Iris pigment epithelial cell (primary cell): ENCODE results near the gene EXD3.
A peak's percentile ranks its signal among the peaks of the same experiment; 100 is the strongest.
"Not testable (repeated sequence)": the region's sequence is repeated elsewhere in the genome, so short reads cannot be mapped to it uniquely, and the experiment has no call there.

Experiments used
- DNase-seq: peaks from one replicate; pipeline ENCODE4 v3.0.0-alpha.2; 2011; ENCODE audit warnings: low read depth

EXD3 gene

DNA sequence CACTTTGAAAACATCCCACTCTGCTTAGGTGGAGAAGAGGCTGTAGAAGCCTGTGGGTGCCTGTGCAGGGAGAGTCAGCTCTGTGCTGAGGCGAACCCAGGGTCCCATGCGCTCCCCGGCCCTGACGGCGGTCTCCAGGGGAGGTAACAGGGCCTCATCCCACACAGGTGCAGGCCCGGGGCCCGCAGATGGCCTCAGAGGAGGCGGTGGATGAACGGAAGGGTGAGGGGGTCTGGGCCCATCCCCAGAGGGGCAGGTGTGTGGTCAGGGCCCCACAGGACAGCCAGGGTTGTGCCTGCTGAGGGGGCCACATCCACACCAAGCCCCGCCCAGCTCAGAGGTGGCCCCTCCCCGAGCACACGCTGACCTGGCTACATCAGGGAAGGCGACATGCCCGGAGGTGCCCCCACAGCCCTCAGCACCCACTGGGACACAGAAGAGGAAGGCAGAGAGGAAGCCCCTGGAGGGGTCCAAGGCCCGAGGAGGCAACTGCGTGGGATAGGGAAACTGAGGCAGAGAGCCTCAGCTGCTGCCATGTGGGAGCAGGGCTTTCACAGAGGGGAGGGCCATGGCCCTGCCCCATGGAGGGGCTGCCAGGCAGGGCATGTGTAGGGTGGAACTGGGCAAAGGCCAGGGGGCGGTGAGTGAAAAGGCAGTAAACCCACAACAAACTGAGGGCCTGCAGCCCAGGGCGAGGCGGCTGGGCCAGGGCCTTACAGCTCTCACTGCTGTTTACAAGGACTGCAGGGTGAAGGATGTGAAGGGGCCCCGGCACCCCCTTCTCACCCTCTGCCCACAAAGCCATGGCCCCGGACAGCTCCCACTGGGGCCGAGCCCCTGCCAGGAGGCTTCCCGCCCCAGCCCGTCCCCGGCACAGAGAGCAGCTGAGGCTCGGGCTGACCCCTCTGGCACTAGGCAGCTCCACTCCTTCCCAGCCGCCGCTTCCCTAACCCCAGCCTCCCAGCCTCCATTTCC, 29.5 kb downstream of the EXD3 start:
- DNase-seq, result no peak

DNA sequence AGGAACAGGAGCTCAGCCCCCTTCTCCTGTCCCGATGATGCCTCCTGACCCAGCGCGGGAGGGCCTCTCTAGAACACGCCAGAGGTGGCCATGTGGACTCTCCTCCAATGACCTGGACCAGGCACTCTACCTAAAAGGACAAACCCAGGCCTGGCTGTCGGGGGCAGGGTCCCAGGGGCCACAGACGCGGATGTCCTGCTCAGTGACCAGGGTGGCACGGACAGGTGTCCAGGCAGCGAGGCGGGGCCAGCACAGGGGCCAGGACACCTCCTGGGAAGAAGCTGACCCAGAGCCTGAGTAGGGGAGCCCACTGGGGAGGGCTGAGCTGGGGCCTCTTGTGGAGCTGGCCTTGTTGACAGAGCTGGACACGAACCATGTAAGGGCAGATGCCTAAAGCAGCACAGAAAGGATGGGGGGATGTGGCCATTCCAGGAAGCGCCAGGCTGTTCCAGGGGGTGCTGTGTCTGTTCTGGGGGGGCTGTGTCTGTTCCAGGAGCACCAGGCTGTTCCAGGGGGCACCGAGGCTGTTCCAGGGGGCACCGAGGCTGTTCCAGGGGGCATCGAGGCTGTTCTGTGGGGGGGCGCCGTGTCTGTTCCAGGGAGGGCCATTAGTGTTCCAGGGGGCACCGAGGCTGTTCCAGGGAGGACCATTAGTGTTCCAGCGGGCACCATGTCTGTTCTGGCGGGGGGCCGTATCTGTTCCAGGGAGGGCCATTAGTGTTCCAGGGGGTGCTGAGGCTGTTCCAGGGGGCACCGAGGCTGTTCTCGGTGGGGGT, 30.5 kb downstream of the EXD3 start:
- no peak for DNase-seq

DNA sequence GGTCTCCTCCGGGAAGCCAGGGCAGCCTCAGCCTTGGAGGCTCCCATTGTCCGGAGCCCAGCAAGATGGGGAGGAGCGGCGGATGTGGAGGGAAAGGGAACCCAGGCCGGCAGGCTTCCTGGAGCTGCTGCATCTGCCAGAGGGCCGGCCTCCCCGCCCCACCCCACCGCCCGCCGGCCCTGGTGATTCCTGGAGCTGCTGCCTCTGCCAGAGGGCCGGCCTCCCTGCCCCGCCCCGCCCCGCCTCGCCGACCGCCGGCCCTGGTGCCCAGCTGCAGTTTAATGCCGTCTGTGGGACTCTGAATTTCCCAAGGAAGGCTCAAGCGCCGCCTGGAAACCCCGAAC, 31.6 kb downstream of the EXD3 start:
- DNase-seq, result no peak

DNA sequence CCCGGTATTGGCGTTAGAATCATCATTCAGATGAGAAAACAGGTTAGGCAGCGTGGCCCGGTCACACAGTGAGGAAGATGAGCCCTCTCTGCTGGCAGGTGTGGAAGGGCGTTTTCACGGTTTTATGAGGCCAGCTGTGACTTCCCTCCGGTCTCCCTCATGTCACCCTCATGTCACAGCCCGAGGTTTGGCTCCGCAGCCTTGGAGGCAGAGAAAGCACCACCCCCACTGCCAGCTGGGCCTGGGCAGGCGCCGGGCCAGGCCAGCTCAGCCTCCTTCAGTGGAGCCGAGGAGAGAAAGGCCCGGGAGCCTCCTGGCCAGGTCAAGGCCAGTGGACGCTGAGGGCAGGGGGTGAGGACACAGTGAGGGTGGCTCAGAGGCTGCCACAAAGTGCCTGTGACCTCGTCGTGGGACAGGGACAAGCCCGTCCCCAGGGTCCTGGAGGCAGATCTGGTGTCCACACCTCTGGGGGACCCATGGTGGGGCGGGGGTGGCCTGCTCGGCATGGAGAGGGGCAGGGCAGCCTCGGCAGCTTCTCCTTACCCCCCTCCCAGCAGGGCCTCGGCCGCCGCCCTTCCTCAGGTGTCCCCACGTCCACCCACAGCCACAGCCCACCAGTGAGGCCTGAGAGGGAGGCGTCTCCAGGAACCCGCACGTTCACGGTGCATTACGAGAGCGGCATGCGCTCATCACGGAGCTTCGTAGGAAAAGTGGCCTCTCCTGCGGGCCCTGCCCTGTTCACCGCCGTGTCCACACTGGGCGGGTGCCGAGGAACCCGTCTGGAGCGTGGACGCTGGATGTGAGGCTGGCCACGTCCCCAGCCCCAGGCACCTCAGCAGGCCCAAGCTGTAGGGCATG, 32.2 kb downstream of the EXD3 start:
- DNase-seq, result no peak

DNA sequence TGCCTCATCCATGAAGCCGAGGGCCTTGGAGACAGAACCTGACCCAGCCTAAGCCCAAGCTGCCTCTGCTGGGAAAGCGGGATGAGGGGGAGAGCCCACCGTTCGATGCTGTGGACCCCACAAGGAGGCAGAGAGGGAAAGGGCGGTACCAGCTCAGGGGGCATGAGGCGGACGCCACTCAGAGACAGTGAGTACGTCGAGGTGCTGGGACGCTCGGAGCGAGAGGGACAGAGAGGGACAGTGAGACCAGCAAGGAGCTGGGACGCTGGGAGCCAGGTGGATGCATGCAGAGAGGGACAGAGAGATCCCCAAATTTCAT, 33.6 kb downstream of the EXD3 start:
- DNase-seq, result no peak

DNA sequence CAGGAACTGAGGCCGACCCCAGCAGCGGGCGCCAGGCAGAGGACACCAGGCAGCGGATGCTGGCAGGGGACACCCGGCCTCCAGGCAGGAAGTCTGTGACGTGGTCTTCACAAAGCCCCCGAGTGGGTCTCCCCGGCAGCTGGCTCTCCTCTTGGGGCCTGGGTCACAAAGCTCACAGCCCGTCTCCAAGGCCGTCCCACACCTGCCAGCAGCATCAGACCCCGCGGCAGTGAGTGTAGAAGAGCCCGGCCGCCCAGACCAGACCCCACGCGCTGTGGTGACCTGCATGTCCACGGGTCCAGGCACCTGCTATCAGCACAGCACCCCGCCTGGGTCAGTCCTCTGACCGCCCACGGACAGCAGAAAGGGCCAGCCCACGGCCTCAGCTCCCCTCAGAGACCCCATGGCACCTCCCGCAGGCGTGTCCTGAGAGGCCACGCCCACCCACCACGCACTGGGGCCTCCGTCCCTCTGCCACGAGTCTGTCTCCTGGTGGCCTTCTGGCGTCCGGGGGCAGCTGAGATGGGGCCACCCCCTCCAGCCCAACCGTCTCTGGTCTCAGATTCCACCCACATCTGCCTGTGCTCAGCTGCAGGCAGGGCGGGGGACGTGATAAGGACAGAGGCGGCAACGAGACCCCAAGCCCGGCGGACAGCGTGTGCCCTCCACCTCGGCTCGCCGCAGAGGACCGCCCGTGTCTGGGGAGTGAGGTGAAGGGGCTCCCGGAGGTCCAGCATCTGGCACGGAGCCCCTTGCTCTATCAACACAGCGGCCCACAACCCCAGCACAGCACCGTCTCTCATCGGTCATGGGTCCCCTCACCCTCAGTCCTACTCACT, 34.2 kb downstream of the EXD3 start:
- DNase-seq, result no peak

DNA sequence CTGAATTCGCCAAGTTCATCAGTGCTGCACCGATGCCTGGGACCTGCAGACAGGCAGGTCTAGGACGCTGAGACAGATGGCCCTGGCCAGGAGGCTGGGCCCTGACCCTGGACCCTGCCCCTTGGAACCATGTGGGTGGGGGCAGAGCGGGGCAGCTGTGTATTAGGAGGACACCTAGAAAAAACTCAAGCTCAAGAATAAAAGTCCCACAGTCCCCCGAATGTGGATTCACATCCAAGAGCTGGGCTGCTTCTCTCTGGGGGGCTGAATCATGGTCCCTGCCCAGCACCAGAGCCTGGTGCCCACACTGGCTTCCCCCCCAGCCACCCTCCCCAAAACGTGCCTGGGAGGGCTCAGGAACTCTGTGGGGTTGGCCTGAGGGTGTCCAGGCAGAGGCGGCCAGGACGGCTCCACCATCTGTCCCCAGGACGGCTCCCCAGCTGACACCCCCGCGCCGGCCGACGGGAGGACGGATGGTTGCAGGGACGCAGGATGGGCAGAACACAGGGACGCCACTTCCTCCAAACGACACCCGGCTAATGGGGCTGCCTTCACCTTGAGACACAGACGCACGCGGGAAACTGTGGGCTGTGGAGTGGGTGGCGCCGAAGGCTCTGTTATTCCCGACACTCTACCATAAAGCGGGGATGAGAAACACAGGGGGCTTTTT, 34.9 kb downstream of the EXD3 start:
- DNase-seq, result no peak

DNA sequence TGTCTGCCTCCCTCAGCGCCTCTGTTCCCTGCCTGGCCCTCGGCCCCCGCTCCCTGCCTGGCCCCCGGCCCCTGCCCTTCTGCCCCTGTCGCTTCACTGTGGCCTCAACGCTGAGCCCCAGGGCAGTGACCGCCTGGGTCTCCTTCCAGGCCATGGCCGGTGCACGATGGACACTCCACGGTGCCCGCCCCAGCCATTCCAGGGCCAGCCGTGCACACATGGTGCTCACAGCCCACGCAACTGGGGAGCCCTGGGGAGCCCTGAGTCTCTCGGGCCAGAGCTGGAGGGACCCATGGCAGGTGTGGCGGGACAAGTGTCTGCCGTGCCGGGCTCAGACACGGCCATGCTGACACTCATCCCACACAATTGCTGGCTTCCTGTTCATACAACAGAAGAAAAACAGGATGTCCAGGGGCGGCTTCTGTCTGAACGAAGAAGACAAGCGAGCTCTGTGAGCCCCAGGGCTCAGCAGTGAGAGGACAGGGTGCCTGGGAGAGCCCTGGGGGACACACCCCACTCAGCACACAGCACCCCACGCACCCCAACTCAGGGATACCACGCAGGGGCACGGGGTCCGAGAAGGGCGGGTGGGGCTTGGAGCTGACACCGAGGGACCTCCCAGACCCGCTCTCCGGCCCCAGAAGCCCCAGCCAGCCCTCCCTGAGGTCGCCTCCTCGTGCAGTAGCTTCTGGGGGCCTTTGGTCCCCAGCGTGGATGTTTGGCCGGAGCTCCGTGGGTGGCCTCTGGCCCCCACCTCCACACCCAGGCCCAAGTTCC, 35.7 kb downstream of the EXD3 start:
- peak; percentile 31 for DNase-seq

DNA sequence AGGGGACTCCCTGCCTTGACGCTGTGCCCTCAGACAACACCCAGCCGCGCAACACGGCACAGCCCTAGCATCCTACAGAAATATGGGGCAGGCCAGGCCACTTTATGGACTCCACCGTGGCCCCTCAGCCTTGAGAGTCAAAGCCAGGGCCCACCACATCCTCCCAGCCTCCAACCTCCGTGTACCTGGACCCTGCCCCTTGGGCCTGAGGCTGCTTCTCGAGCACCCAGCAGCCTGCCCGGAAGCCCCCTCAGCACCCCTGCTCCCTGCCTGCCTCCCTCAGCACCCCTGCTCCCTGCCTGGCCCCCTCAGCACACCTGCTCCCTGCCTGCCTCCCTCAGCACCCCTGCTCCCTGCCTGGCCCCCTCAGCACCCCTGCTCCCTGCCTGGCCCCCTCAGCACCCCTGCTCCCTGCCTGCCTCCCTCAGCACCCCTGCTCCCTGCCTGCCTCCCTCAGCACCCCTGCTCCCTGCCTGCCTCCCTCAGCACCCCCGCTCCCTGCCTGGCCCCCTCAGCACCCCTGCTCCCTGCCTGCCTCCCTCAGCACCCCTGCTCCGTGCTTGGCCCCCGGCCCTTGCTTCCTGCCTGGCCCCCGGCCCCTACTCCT, 36.4 kb downstream of the EXD3 start:
- not testable (repeated sequence) for DNase-seq

DNA sequence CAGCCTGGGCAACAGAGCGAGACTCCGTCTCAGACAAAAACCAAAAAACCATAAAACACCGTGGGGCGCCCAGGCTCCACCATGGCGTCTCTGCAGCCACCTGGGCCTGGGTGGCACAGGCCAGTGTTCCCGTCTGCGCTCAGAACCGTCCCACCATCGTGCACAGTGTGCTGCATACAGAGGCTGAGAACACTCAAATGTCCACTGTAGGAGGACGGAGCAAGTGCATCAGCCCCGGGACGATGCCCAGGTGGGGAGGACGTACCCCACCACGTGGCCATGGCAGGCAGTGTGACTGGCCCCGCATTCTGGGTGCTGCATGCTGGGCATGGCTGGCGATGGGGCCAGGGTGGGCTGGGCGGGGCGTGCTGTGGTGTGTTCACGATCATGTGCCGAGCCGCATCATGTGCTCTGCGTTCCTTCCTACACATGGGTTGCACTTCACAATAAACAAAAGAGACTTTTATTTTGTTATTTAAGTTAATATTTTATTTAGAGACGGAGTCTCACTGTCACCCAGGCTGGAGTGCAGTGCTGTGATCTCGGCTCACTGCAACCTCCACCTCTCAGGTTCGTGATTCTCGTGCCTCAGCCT, 37.8 kb downstream of the EXD3 start:
- DNase-seq, result no peak

DNA sequence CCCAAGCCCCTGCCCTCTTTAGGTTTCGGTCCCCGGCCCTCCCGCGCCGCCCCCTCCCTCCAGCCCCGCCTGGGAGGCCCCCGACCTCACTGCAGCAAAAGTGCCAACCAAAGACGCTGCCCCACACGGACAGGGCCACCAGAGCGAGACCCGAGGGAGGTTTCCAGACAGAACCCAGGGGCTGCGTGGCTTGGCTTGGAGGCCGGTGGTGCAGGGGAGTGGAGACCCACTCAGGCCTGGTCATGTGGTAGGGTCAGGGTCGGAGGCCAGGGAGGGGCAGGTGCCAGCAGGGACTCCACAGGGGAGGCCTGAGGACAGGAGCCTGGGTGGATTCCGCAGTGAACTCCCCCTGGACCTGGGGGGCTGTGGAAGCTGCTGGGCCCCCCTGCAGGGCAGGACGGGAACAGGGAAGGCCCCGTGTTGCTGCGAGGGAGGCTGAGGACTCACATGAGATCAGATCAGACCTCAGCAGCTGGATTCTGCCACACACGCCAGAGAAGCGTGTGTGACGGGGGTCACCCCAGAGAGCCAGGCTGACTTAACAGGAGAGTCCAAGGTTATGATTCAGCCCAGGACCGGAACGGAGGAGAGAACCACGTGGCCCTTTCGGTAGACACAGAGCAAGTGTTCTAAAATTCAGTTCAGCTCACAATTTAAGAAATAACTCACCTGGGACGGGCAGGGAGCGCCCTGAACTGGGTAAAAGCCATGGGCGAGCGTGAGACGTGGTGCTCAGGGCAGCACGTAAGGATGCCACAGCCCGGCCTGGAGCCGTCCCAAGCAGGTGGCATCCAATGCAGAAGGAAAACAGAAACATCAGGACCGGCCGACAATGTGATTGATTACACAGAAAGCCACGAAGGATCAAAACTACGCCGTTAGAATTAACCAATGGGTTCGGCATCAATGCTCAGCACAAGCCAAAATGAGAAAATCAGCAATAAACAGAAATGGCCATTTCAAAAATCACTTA, 38.9 kb downstream of the EXD3 start:
- DNase-seq, result no peak

DNA sequence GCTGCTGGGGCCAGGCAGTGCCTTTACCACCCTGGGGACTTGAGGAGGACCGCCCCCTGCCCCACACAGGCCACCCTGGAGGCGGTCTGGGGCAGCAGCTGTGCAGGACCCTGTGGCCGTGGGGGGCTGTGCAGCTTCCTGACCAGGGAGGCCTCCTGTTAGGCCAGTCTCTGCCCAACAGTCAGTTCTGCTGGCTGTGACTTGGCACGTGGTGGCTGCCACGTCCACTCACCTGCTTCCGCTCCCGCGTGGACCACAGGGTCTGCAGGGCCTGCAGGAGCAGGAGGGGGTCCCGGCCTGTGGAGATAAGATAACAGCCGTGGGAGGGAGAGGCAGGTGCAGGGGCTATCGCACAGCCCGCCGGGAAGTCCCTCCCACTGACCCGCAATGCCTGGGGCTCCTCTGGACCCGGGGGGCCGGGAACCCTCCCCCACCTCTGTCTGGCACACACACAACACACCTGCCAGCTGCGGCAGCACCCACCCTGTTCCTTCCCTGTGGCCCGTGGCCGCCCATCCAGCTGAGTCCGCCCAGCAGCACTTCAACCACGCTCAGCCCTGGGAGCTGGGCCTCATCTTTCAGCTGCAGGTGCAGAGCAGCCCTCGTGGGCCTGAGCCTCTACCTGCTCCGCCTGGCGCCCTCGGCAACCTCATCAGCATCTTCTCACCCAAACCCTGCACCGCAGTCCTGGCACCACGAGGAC, 39.7 kb downstream of the EXD3 start:
- no peak for DNase-seq

DNA sequence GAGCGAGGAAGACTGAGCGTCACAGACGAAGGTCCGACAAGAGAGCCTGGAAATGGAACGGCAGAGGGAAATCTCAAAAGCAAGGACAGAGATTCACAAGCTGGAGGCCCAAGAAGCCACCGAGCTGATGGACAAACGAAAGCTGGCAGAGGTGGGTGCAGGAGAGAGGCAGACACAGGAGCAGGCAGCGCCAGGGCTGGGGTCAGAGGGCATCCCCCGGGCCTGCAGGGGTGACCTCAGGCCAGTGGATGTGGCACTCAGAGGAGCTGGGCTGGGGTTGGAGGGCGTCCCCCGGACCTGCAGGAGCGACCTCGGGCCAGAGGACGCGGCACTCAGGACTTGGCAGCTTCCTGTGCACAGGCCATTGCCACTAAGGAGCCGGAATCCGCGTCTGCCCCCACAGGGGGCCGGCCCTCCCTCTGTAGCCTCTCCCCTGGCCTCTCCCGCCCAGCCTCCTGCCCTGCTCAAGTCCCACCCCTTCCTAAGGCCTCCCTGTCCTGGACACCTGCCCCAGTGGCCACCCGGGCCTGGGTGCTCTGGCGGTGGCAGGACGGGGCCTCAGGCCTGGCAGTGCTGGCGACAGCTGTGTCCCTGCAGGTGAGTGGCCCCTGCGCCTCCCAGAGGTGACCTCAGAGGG, 40.4 kb downstream of the EXD3 start:
- no peak for DNase-seq

DNA sequence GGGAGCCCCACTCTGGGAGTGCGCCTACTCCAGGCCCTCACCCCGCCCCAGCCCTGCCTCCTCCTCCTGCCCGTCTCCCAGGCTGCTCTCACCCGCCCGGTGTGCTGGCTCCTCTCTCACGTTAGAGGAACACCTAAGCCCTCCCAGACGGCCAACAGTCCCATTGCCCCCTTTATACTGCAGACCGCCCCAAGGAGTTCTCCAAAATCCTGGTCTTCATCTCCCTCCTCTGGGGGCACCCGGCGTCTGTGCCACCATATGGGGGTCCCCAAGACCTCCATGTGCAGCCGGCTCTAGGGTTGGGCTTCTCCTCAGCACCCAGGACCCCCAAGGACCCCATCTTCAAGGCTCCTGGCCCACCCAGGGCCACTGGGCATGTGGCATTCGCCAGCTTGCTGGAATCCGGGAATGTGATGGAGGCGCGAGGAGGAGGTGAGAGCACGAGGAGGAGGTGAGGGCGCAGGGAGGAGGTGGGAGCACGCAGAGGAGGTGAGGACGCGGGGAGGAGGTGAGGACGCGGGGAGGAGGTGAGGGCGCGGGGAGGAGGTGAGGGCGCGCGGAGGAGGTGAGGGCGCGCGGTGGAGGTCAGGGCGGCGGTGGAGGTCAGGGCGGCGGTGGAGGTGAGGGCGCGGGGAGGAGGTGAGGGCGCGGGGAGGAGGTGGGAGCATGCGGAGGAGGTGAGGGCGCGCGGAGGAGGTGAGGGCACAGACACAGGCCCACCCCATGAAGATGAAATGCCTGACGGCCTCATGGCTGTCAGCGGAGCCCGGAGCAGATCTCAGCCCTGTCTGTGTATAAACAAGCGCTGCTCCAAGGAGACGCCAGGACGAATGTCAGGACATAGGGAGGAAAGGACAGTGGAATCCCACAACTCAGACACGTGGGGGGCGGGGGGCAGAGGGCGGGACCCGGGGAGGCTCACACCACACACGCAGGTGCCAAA, 41.2 kb downstream of the EXD3 start:
- no peak for DNase-seq

DNA sequence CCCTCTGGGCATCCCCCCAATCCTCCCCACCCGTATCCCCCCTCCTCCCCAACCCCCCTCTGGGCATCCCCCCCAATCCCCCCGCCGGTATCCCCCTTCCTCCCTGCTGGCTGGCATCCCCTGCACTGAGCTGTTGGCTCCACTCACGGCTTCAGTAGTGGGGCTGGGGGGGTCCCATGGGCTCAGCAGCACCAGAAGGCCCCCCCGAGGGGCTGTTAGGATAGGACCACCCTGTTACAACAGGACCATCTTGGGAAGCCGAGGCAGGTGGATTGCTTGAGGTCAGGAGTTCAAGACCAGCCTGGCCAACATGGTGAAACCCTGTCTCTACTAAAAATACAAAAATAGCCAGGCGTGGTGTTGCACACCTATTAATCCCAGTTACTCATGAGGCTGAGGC, 42.4 kb downstream of the EXD3 start:
- DNase-seq, result no peak

DNA sequence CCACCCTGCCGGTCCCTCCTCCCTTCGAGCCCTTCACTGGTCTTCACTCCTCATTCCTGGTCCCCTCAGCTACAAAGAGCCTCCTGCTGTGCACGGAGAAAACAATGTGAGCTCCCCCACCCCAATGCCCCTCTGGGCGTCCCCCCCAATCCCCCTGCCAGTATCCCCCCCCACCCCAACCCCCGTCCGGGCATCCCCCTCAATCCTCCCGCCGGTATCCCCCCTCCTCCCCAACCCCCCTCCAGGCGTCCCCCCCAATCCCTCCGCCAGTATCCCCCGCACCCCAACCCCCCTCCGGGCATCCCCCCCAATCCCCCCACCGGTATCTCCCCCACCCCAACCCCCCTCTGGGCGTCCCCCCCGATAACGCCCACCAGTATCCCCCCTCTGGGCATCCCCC, 42.8 kb downstream of the EXD3 start:
- no peak for DNase-seq
